Left hindlimb (tissue), 1 donor: ENCODE measurements around the gene PPIA.

Experiments used
- DNase-seq: peaks from one replicate; pipeline ENCODE4 v3.0.0-alpha.2; 2018

The PPIA gene

DNA sequence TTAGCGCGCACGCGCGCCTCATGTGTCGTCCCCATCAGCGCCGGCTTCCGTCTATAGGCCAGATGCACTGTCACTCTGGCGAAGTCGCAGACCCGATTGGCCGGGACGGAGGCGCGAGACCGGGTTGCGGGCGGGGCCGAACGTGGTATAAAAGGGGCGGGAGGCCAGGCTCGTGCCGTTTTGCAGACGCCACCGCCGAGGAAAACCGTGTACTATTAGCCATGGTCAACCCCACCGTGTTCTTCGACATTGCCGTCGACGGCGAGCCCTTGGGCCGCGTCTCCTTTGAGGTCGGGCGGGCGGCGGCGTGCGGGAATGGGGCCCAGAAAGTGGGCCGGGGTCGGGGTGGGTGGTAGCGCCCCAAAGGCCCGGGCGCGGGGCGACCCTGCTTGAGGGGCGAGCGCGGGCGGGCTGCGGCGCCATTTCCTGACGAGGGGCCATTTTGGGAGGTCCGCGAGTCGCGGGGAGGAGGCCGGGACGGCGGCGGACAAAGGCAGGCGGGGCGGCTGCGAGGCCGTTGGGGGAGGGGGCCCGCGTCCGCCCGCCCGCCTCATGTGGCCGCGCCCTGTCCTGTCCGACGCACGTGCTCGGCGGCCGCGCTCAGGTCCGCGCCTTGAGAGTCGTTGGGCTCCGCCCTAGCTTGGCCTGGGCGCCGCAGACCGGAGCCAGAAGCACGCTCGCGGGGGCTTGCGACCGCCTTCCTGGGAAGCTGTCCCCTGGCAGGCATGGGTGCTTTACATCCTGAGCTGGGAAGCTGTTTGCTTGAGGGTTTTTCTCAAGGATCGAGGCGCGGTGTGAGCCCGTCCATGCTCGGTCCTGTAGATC lies at the start of gene PPIA:
TSS of gene PPIA (plus strand) at position 178 of the 825 bp plus-strand sequence. CDS start at position 222, 44 bp downstream.
- DNase-seq, result peak; percentile 98

DNA sequence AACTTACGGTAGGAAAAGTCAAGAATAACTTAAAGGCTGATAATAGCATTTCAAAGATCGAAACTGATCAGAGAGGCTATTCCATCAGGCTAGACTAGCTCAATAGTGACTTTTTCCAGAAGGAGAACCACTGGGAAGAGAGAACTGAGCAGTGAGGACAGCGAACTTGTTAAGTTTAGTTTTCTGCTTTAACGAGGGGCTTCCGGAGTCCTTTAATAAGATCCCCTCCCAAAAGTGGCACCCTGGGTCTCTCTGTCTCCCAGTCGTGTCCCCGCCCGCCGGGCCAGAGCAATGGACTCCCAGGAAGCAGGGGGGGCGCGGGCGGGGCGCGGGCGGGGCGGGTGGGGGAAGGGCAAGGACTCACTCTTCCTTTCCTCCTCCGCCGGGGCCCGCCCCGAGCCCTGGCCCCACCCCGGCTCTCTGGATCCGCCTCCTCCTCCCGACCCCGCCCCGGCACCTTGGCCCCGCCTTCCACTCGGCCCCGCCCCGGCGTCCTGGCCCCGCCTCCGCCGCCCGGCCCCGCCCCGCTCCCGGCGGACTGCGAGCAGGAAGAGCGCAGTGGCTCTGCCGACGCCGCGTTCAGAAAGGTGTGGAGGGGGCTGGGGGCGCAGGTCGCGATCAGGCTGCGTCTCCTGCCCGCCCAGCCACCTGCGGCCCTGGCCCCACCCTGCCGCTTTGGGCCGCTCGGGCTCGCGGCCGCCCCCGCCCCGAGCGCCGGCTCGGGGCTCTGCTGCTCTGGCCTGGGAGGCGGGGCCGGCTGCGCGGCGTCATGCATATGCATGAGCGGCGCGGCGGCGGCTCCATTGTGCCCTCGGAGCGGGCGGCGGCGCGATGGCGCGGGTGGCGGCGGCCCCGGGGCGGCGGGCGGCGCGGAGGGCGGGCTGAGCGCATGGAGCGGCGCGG lies 48.2 kb upstream of the PPIA start, which contains the start of gene ZMIZ2:
TSS of gene ZMIZ2 (plus strand) at position 803 of the 903 bp plus-strand sequence. CDS start 7,403 bp downstream, outside the sequence.
- peak; percentile 96 for DNase-seq

GRCh38 chr7:44748948-44749731 lies 47.3 kb upstream of the PPIA start:
- DNase-seq, result peak; percentile 37

GRCh38 chr7:44749992-44750391 lies 46.5 kb upstream of the PPIA start:
- DNase-seq, result no peak

DNA sequence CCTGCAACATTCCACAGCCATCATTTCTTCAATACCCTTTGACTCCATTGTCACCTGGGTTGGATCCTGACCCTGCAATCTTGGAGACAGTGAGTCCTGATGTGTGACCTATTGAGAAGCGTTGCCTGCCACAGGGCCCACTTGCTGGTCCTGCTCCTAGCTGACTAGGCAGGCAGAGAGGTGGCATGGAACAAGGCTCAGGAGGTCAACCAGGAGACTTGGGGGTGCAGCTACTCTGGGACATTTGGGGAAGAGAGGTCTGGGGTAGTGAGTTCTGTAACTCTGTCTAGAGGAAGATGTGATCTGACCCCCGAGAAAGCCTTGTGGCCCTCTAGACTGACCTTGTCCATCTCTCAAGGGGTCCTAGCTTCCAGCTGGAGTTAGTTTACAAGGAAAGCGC lies 46.1 kb upstream of the PPIA start:
- DNase-seq, result no peak

DNA sequence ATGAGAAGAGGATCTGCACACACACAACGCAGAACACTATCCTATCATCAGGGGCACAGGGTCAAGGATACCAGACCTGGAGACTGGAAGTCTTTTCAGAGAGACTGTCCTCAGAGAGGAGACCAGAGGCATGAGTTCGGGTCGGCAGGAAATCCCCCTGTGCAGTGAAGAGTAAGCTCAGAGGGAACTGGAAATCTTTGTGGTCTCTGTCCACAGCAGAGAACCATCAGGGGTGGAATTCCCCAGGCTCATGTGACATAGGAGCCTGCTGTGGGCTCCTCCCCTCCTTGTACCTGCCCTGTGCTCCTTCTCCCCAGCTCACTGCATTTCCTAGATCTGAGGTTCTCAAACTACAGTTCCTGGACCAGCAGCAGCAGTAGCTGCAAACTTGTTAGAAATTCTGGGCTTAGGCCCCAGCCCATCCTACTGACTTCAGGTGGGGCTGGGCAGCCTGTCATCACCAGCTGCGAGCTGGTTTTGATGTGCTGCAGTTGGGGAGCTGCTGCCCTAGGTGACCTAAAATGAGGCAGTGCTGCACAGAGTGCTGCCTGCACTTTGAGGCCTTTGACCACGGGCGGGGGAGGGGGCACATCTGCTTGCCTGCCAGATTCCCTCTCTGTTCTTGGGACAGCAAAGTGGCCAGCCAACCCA lies 45.4 kb upstream of the PPIA start:
- DNase-seq, result no peak

DNA sequence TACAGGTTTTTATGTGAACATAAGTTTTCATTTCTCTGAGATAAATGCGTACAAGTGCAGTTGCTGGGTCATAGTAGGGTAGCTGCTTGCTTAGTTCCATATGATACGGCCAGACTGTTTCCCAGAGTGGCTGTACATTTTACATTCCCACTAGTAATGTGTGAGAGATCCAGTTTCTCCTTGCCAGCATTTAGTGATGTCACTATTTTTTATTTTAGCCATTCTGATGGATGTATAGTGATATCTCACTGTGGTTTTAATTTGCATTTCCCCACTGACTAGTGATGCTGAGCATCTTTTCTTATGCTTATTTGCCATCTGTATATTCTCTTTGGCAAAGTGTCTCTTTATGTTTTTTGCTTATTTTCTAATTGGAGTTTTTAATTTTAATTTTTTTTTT lies 43.7 kb upstream of the PPIA start:
- no peak for DNase-seq

DNA sequence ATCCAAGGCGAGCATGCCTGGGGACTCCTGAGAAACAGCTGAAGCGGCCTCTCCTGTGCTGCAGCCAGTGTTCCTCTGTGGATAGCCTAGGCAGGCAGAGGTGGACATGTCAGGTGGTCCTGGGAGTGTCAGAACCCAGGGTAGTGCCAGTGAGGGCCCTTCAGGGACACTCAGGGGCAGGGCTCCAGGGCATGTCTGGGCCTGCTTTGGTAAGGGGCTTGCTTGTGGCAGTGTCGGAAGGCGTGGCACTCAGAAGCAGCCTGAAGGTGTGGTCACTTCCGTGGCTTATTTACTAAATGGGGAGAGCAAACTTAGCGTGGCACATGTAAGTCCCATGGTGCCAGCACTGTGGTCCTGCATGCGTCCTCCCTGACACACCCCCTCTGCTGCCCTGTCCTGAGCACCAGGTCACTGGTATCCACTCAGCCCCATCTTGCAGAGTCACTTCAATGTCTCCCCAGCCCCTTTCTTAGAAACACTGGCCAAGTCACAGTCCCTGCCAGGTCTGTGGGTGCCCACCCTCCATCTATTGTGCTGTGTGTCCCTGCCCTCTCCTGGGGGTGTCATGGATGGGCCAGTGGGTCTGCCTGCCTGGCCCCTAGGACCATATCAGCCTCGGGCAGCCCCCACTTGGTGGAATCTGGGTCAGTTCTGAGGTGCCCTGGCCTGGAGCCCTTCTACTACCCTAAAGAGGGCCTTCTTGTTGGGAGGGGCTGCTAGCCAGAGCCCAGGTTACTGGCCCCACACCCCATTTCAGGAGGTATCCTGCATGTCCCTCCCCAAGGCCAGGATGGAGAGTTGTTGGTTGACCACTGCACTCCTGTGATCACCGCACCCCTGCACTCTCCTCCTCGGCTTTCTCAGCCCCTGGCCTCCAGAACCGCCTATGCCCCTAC lies 41.4 kb upstream of the PPIA start:
- DNase-seq, result no peak

- DNase-seq, result no peak
Measured at GRCh38 chr7:44755698-44756627, 40.5 kb upstream of the PPIA start.

GRCh38 chr7:44756904-44757303 lies 39.6 kb upstream of the PPIA start:
- DNase-seq, result no peak

DNA sequence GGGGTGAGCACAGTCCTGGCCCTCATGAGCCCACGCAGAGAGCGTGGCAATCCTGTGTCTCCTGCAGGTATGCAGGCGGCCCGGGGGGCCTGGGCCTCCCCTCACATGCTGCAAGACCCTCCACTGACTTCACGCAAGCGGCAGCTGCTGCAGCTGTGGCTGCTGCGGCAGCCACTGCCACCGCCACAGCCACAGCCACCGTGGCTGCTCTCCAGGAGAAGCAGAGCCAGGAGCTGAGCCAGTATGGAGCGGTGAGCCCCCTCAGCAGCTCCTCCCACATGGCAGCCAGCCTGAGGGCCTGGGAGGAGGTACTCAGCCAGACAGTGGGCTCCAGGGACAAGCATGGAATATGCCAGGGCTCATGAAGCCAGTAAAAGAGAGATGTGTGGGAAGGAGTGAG lies 39.2 kb upstream of the PPIA start:
- DNase-seq, result peak; percentile 85

GRCh38 chr7:44757739-44758138 lies 38.7 kb upstream of the PPIA start:
- DNase-seq, result no peak

DNA sequence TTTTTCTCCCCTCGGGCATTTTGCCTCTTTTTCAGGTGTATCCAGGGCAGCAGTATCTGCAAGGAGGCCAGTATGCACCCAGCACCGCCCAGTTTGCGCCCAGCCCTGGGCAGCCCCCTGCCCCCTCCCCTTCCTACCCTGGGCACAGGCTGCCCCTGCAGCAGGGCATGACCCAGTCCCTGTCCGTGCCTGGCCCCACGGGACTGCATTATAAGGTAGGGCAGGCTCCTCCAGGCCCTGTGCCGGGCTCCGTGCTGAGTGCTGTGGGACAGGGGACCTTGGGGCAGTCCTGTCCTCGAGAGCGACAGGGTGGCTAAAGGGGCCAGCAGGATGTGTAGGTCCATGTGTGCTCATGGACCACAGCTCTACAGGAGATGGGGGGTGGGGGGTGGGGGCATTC lies 37.2 kb upstream of the PPIA start:
- no peak for DNase-seq

GRCh38 chr7:44760034-44760580 lies 36.4 kb upstream of the PPIA start:
- DNase-seq, result no peak

GRCh38 chr7:44761207-44762161 lies 35.0 kb upstream of the PPIA start:
- DNase-seq, result peak; percentile 50

DNA sequence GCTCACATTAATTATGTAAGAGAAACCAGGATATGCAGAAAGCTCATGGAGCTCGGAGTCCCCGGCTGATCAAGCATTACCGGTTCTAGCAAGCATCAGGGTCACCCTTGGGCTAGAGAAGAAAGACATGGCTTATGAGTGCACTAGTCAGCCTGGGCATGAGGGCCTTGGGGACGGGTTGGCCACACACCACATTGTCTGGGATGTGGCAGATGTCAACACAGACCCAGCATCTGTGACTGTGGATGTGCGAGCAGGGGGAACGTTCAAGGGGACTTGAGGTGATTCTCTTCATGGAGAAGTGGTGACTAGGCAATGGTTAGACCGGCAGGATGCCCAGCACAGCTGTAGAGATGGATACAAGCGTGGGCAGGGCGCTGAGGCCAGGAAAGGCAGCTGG lies 34.2 kb upstream of the PPIA start:
- DNase-seq, result no peak

- DNase-seq, result no peak
Measured at GRCh38 chr7:44762726-44763522, 33.6 kb upstream of the PPIA start.

DNA sequence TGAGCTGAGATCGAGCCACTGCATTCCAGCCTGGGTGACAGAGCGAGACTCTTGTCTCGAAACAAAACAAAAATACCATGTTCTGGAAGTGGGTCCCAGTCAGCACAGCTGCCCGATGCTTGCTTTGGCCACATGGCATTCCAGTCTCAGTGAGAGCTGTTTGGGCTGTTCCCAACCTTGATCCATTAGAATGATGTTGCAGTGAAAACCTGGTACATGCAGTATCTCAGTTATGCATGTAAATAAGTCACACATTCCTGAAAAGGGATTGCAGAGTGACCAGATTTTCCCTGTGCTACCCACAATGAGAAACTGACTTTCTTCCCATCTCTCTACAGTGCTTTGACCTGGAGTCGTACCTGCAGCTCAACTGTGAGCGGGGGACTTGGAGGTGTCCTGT lies 32.4 kb upstream of the PPIA start:
- no peak for DNase-seq
